ENCODE results near the gene TBC1D2B.
A peak's percentile ranks its signal among the peaks of the same experiment; 100 is the strongest.

DNA sequence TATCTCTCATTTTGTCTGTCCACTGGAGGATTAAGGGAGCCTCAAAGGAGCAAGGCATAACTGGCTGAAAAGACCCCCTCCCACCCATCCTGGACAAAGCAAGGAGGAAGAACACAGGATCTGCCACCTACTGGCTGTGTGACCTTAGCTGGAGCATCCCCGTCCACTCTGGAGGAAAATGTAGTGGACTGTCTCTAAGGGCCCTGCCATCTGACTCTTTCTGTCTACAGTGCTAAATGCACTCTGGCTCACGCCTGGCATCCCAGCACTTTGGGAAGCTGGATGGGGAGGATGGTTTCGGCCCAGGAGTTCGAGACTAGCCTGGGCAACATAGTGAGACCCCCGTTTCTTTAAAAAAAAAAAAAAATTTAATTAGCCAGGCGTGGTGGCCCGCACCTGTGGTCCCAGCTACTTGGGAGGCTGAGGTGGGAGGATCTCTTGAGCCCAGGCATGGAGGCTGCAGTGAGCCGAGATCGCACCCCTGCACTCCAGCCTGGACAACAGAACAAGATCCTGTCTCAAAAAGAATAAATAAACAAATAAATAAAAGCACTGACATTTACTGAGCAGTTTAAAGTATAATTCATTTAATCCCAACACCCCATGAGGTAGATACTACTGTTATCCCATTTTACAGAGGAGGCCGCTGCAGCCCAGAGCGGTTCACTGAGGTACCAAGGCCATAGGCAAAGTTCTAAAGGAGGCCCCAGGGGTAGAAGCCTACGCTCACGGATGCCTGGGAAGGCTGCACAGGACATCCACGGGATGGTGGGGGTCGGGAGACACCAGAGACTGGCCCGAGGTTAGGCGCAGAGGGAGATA is 1.1 kb downstream of the TBC1D2B start:
- TF ChIP-seq, protein P1, sequence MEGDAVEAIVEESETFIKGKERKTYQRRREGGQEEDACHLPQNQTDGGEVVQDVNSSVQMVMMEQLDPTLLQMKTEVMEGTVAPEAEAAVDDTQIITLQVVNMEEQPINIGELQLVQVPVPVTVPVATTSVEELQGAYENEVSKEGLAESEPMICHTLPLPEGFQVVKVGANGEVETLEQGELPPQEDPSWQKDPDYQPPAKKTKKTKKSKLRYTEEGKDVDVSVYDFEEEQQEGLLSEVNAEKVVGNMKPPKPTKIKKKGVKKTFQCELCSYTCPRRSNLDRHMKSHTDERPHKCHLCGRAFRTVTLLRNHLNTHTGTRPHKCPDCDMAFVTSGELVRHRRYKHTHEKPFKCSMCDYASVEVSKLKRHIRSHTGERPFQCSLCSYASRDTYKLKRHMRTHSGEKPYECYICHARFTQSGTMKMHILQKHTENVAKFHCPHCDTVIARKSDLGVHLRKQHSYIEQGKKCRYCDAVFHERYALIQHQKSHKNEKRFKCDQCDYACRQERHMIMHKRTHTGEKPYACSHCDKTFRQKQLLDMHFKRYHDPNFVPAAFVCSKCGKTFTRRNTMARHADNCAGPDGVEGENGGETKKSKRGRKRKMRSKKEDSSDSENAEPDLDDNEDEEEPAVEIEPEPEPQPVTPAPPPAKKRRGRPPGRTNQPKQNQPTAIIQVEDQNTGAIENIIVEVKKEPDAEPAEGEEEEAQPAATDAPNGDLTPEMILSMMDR (tag by site-specific recombination; IDR thresholded peaks at IDR 0.05), result no peak
- TF ChIP-seq ZFHX2 (tag by site-specific recombination; conservative IDR thresholded peaks at IDR 0.05) (no peak), MYNN (tag by site-specific recombination; IDR thresholded peaks at IDR 0.05; ENCODE audit: borderline replicate concordance) (no peak), ZNF776 (tag by site-specific recombination; IDR thresholded peaks at IDR 0.05; ENCODE audit: borderline replicate concordance) (no peak), ZNF114 (tag by site-specific recombination; IDR thresholded peaks at IDR 0.05) (no peak), ZBTB7A (tag by site-specific recombination; IDR thresholded peaks at IDR 0.05; ENCODE audit: low read depth) (no peak), ZNF433 (tag by site-specific recombination; IDR thresholded peaks at IDR 0.05; ENCODE audit: low read depth) (no peak), ZNF24 (tag by site-specific recombination; IDR thresholded peaks at IDR 0.05) (0 out of 2 replicates have a peak, but pooled peaks have one; percentile 29)

All from HEK293 (cell line).